HG03571 (cell line): Measurements from ENCODE around the gene COCH.
"Not testable (repeated sequence)": the region's sequence is repeated elsewhere in the genome, so short reads cannot be mapped to it uniquely, and the experiment has no call there.

Source experiments
- ATAC-seq: cut with Tn5 transposase; IDR thresholded peaks from one replicate; pipeline ENCODE4 v1.9.1; 2021; ENCODE audit not compliant: unreplicated experiment

COCH gene

GRCh38 chr14:30874999-30875787 lies 834 bp downstream of the COCH start:
- peak; percentile 24 for ATAC-seq

GRCh38 chr14:30875788-30876053 lies 1.4 kb downstream of the COCH start:
- no peak for ATAC-seq

- ATAC-seq: no peak
Observed at GRCh38 chr14:30876692-30877091, 2.3 kb downstream of the COCH start.

GRCh38 chr14:30882431-30882830 lies 8.1 kb downstream of the COCH start:
- no peak for ATAC-seq

GRCh38 chr14:30883508-30884294 lies 9.3 kb downstream of the COCH start:
- ATAC-seq: no peak

GRCh38 chr14:30884901-30885300 lies 10.5 kb downstream of the COCH start:
- no peak for ATAC-seq

GRCh38 chr14:30885840-30886740 lies 11.7 kb downstream of the COCH start:
- ATAC-seq: no peak

- no peak for ATAC-seq
Observed at GRCh38 chr14:30888480-30889243, 14.3 kb downstream of the COCH start.

GRCh38 chr14:30889244-30889594 lies 14.9 kb downstream of the COCH start:
- no peak for ATAC-seq

- no peak for ATAC-seq
Observed at GRCh38 chr14:30893819-30894218, 19.5 kb downstream of the COCH start.

GRCh38 chr14:30894923-30895515 lies 20.7 kb downstream of the COCH start:
- ATAC-seq: no peak

- no peak for ATAC-seq
Observed at GRCh38 chr14:30896435-30896834, 22.1 kb downstream of the COCH start.

- ATAC-seq: not testable (repeated sequence)
Observed at GRCh38 chr14:30897121-30897520, 22.8 kb downstream of the COCH start.

- no peak for ATAC-seq
Observed at GRCh38 chr14:30903285-30904124, 29.1 kb downstream of the COCH start.

GRCh38 chr14:30906752-30907658 lies 32.6 kb downstream of the COCH start:
- ATAC-seq: no peak

GRCh38 chr14:30907659-30908057 lies 33.3 kb downstream of the COCH start:
- no peak for ATAC-seq

- ATAC-seq: no peak
Observed at GRCh38 chr14:30908826-30909225, 34.5 kb downstream of the COCH start.

GRCh38 chr14:30914812-30915211 lies 40.5 kb downstream of the COCH start:
- ATAC-seq: no peak

GRCh38 chr14:30915596-30915995 lies 41.2 kb downstream of the COCH start:
- ATAC-seq: no peak
